NCI-H524 treated with DMSO at 0.1 percent for 48 hours (cell line): ENCODE measurements around the gene UBE2L5.
A peak's percentile ranks its signal among the peaks of the same experiment; 100 is the strongest.

Experiments
- DNase-seq: peaks from one replicate; lab custom pipeline; 2025; lab: John Stamatoyannopoulos, UW

Gene UBE2L5

DNA sequence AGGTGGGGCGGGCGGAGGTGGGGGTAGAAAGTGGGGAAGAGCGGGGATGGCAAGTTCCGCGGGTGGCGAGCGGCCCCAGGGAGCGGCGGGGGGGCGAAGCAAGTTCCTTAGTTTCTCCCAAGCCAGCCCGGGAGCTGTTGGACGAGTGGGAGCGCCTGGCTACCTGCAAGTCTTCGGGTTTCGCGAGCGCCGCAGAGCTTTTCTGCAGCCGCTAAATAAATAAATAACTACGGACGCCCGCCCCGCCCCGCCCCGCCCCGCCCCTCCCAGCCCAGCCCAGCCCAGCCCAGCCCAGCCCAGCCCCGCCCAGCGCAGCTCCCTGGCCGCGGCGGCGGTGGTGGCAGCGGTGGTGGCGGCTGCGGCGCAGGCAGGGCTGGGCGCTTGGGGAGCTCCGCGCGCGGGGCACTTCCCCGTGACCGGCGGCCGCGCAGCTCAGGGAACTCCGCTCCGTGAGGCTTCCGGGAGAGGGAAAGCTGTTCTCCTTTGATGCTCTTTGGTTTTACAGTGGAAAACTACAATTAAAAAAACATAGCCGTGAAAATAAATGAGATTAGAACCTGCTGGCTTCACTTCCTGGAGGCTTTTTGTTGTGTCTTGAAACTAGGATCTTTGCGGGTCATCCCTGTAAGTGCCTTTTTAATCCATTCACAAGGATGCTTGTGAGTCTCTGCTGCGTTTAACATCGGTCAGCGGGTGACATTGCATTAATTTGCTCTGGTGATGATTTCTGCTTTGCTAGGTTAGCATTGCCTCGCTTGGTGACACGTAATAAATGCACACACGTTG lies at the start of gene UBE2L5:
Gene UBE2L5 (plus strand): TSS at position 440 of the 786 bp plus-strand sequence. CDS start 5,498 bp downstream, outside the sequence.
- DNase-seq, result peak; percentile 58

DNA sequence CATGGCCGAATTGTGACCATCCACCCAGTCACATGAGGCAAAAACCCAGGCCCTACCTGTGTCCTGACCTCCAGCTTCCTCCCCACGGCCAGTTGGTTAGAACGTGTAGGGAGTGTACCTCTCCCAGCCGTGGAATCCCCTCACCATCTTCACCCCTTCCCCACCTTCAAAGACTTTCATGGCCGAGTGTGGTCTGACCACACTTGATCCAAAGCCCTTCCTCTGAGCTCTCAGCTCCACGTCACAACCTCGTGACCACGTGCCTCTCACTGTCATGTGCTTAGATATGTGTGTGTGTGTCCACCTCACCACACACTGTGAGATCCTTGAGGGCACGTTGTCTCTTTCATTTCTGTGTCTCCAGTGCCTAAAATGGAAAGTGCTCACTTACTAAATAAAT lies 48.6 kb upstream of the UBE2L5 start:
- DNase-seq, result no peak

- no peak for DNase-seq
These were observed 46.9 kb upstream of the UBE2L5 start for GRCh38 chr13:30375265-30375835.

DNA sequence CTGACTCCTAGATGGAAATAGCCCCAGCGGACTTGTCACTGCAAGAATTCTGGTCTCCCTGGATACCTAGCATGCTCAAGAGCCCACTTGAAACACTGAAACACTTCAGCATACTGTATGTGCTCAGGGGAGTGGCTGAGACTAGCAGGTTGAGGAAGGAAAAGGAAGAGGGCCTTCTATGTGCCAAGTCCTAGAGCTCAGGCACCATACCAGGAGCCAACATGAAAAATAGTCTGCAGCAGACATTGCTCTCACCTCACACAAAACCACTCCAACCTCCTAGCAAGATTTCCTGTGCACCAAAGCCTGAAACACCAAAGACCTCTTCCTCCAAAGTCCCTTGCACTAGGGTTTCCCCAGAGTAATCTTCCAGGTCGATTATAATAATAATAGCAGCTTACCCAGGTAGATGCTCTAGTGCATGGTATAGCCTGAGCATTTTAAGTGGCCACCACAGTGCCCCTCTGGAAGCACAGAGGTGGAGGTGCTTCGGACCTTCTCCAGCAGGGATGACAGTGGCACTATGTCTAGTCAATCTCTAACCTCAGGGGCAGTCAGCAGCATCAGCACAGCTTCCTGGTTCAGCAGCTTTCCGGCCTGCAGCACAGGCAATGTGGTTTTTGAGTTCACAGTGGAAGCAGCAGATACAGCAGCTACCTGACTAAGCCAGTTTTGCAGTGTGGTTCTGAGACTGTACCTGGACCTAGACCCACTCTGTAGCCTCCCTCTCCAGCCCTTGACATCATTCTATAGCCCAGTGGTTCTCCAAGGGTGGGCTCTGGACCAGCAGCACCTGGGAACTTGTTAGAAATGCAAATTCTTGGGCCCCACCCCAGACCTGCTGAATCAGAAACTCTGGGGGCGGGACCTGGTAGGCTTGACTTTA lies 45.6 kb upstream of the UBE2L5 start:
- DNase-seq, result peak; percentile 18

GRCh38 chr13:30377312-30377685 lies 45.0 kb upstream of the UBE2L5 start:
- DNase-seq, result no peak

- no peak for DNase-seq
These were observed 44.1 kb upstream of the UBE2L5 start for GRCh38 chr13:30378191-30378590.

DNA sequence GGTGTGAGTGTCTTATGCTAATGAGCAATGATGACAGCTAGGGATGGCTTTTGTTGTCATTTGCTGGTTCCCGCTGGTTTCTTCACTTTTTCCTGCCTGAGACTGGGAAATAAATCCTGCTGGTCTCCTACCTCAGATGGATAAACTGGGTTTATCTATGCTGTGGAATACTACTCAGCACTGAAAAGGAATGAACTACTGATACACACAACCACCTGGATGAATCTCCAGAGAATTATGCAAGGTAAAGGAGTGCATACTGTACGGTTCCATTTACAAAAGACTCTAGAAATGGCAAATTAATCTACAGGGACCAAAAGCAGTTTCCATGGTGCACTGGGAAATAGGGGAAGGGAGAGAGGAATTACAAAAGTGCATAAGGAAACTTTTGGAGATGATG lies 41.2 kb upstream of the UBE2L5 start:
- no peak for DNase-seq

- DNase-seq, result peak; percentile 82
These were observed 39.3 kb upstream of the UBE2L5 start for GRCh38 chr13:30382836-30383525.

GRCh38 chr13:30388406-30389283 lies 33.6 kb upstream of the UBE2L5 start:
- DNase-seq, result no peak

DNA sequence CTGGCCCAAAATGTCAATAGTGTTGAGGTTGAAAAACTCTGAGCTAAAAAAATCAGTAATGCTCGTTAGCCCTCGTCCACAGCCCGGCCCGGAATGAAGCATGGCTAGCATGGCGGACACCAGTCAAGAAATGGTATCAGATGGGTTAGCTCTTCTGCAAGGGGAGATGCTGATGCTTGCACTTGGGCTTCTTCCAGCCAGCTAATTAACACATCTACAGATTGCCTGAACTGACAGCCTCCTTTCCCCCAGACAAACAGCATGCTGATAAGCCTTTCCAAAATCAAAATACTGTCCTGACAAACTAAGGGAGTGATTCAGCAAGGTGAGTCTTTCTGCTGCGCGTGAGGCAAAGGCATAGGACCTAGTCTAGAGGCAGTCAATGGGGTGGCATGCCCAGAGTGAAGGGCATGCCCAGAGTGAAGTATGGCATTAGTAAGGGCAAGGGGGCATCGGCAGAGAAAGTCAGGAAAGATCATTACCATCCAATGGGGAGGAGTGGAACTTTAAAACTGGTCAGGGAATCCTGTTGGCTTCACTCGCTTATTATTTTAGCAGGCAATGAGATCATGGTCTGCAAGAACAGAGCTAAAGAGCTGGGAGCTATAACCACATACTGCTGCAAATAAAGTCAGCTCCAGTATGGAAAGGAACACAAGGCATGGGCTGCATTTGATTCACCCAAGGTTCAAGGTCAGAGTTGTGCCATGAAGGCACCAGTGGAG lies 30.2 kb upstream of the UBE2L5 start:
- no peak for DNase-seq

- DNase-seq, result no peak
These were observed 29.6 kb upstream of the UBE2L5 start for GRCh38 chr13:30392681-30393045.

DNA sequence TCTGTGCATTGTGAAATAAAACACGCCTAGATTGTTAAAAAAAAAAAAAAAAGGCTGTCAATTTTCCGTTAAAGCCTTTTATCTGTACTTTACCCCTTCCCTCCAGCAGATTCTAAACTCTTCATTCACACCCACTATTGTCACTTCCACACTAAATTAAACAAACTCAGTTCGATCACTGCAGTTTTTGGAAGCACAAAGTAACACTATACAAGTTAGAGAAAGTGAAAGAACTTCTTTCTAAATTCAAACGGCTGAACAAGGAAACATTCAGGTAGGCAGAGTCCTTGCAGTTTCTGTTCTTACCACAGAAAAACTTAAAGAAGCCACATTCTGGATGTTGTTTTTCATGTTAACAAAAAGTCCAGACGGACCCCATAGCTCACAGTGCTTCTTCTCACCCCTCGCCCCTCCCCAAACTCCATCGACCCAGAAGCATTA lies 27.5 kb upstream of the UBE2L5 start:
- no peak for DNase-seq

GRCh38 chr13:30395192-30396158 lies 26.8 kb upstream of the UBE2L5 start:
- peak; percentile 67 for DNase-seq

DNA sequence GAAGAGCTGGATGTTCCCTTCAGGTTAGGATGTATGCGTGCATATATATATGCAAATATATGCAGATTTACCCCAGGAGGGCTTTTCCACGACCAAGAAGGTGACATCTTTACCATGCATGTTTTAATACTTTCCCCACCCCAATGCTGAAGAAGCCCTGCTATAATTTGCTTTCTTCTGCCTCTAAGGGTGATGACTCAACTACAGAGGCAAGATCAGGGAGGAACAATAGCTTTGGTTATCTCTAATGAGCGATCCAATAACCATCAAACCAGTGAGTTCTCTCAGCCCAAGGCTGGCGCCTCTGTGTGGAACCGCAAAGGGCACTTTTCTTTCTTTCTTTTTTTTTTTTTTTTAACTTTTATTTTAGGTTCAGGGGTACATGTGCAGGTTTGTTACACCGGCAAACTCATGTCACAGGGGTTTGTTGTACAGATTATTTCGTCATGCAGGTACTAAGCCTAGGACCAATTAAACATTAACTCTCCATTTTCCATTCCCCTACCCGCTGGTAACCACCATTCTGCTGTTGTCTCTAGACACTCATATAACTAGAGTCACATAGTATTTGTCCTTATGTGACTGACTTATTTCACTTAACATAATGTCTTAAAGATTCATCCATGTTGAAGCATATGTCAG lies 25.7 kb upstream of the UBE2L5 start:
- DNase-seq, result no peak

DNA sequence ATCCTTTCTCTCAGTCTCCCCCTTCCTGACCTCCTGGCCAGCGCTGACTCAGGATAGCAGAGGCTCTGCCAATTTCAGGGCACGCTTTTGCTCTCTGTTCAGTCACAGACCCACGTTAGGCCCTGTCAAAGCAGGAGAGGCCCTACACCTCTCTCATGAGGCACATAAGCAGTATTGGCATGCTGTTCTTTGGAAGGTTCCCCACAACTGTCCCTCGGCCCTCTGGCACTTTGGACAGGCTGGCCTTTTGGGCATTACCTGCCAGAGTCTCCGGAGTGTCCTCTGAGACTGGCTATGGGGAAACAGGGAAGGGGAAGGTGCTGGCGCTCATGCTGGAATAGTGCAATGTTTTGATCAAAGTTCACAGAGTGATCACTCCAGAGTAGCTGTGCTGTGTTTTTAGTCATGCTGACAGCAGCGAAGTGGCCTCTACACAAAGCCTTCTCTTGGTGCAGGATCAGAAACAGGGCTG lies 23.7 kb upstream of the UBE2L5 start:
- no peak for DNase-seq

- no peak for DNase-seq
These were observed 21.9 kb upstream of the UBE2L5 start for GRCh38 chr13:30400376-30400775.

- no peak for DNase-seq
These were observed 20.9 kb upstream of the UBE2L5 start for GRCh38 chr13:30401347-30401746.

GRCh38 chr13:30403456-30403855 lies 18.8 kb upstream of the UBE2L5 start:
- no peak for DNase-seq

GRCh38 chr13:30404207-30404606 lies 18.1 kb upstream of the UBE2L5 start:
- no peak for DNase-seq
